Skeletal muscle satellite cell (primary cell): Measurements from ENCODE around the gene LUZP2.

Experiments used
- H3K27me3 ChIP-seq: 2 replicates; pipeline ENCODE4 v1.7.0; 2013; ENCODE audit warnings: low read length; ENCODE audit not compliant: control insufficient read depth, insufficient read depth
- H3K36me3 ChIP-seq: 2 replicates; pipeline ENCODE4 v1.7.0; 2013; ENCODE audit warnings: mild to moderate bottlenecking, control low read depth, low read length; ENCODE audit not compliant: insufficient read depth
- H3K4me1 ChIP-seq: 2 replicates; pipeline ENCODE4 v1.7.0; 2013; ENCODE audit warnings: low read length; ENCODE audit not compliant: control insufficient read depth, insufficient read depth
- H3K4me2 ChIP-seq: 2 replicates; pipeline ENCODE4 v1.7.0; 2013; ENCODE audit warnings: mild to moderate bottlenecking, low read length
- H3K4me3 ChIP-seq: 2 replicates; pipeline ENCODE4 v1.7.0; 2013; ENCODE audit warnings: low read length
- H3K9ac ChIP-seq: 2 replicates; pipeline ENCODE4 v1.7.0; 2013; ENCODE audit warnings: mild to moderate bottlenecking, low read depth, low read length, moderate library complexity
- H3K9me3 ChIP-seq: replicated peaks from 2 replicates; pipeline ENCODE4 v1.7.0; 2013; ENCODE audit warnings: mild to moderate bottlenecking, control low read depth, low read length

The LUZP2 gene

GRCh38 chr11:24685821-24686220, 189.0 kb downstream of the LUZP2 start:
- no peak overlapping the region for H3K4me3 ChIP-seq
- H3K27me3 ChIP-seq = no peaks in the 10 kb centered on the region
- H3K4me2 ChIP-seq = no peak overlapping the region
- H3K4me1 ChIP-seq = no peaks in the 10 kb centered on the region
- no peaks in the 10 kb centered on the region for H3K36me3 ChIP-seq
- H3K9me3 ChIP-seq = no peaks in the 10 kb centered on the region
- H3K9ac ChIP-seq = no peak overlapping the region

- Histone ChIP-seq H3K27me3 (no peaks in the 10 kb centered on the region), H3K4me3 (no peak overlapping the region), H3K36me3 (no peaks in the 10 kb centered on the region), H3K9me3 (no peaks in the 10 kb centered on the region), H3K4me2 (no peak overlapping the region), H3K9ac (no peak overlapping the region), H3K4me1 (no peaks in the 10 kb centered on the region)
Measured at GRCh38 chr11:24687531-24688147, 190.8 kb downstream of the LUZP2 start.

- H3K9me3 ChIP-seq = no peaks in the 10 kb centered on the region
- no peak overlapping the region for H3K9ac ChIP-seq
- H3K4me3 ChIP-seq = no peak overlapping the region
- H3K27me3 ChIP-seq = no peaks in the 10 kb centered on the region
- H3K4me1 ChIP-seq = no peaks in the 10 kb centered on the region
- no peaks in the 10 kb centered on the region for H3K36me3 ChIP-seq
- no peak overlapping the region for H3K4me2 ChIP-seq
Measured at GRCh38 chr11:24688981-24689380, 192.1 kb downstream of the LUZP2 start.

- Histone ChIP-seq H3K4me3 (no peak overlapping the region), H3K4me1 (no peaks in the 10 kb centered on the region), H3K36me3 (no peaks in the 10 kb centered on the region), H3K27me3 (no peaks in the 10 kb centered on the region), H3K9ac (no peak overlapping the region), H3K4me2 (no peak overlapping the region), H3K9me3 (peaks cover 3% of the 10 kb centered on the region)
Measured at GRCh38 chr11:24697522-24698111, 200.8 kb downstream of the LUZP2 start.

GRCh38 chr11:24704716-24705115, 207.9 kb downstream of the LUZP2 start:
- Histone ChIP-seq H3K4me2 (no peak overlapping the region), H3K9me3 (peaks cover 3% of the 10 kb centered on the region), H3K27me3 (no peaks in the 10 kb centered on the region), H3K4me3 (no peak overlapping the region), H3K4me1 (no peaks in the 10 kb centered on the region), H3K9ac (no peak overlapping the region), H3K36me3 (no peaks in the 10 kb centered on the region)

- no peak overlapping the region for H3K4me3 ChIP-seq
- H3K9ac ChIP-seq = no peak overlapping the region
- H3K9me3 ChIP-seq = peaks cover 6% of the 10 kb centered on the region
- no peaks in the 10 kb centered on the region for H3K36me3 ChIP-seq
- H3K4me1 ChIP-seq = no peaks in the 10 kb centered on the region
- no peak overlapping the region for H3K4me2 ChIP-seq
- no peaks in the 10 kb centered on the region for H3K27me3 ChIP-seq
Measured at GRCh38 chr11:24705474-24705873, 208.6 kb downstream of the LUZP2 start.

GRCh38 chr11:24708616-24709015, 211.8 kb downstream of the LUZP2 start:
- H3K9ac ChIP-seq = no peak overlapping the region
- H3K27me3 ChIP-seq = no peaks in the 10 kb centered on the region
- H3K4me2 ChIP-seq = no peak overlapping the region
- peaks cover 8% of the 10 kb centered on the region for H3K9me3 ChIP-seq
- H3K4me1 ChIP-seq = no peaks in the 10 kb centered on the region
- no peak overlapping the region for H3K4me3 ChIP-seq
- no peaks in the 10 kb centered on the region for H3K36me3 ChIP-seq

GRCh38 chr11:24709928-24710565, 213.2 kb downstream of the LUZP2 start:
- peaks cover 8% of the 10 kb centered on the region for H3K9me3 ChIP-seq
- H3K4me3 ChIP-seq = no peak overlapping the region
- H3K36me3 ChIP-seq = no peaks in the 10 kb centered on the region
- no peak overlapping the region for H3K4me2 ChIP-seq
- no peaks in the 10 kb centered on the region for H3K27me3 ChIP-seq
- H3K9ac ChIP-seq = no peak overlapping the region
- H3K4me1 ChIP-seq = no peaks in the 10 kb centered on the region

- Histone ChIP-seq H3K4me1 (no peaks in the 10 kb centered on the region), H3K4me2 (no peak overlapping the region)
Measured at GRCh38 chr11:24714601-24715000, 217.7 kb downstream of the LUZP2 start.

GRCh38 chr11:24716403-24716802, 219.6 kb downstream of the LUZP2 start:
- H3K9me3 ChIP-seq = peaks cover 3% of the 10 kb centered on the region
- H3K4me1 ChIP-seq = no peaks in the 10 kb centered on the region
- no peak overlapping the region for H3K4me3 ChIP-seq
- H3K4me2 ChIP-seq = no peak overlapping the region
- H3K9ac ChIP-seq = no peak overlapping the region
- H3K27me3 ChIP-seq = no peaks in the 10 kb centered on the region
- H3K36me3 ChIP-seq = no peaks in the 10 kb centered on the region

More at GRCh38 chr11:24714601-24715000, 217.7 kb downstream of the LUZP2 start:
- no peak overlapping the region for H3K9ac ChIP-seq
- H3K36me3 ChIP-seq = no peaks in the 10 kb centered on the region
- no peaks in the 10 kb centered on the region for H3K27me3 ChIP-seq
- no peak overlapping the region for H3K4me3 ChIP-seq
- peaks cover 8% of the 10 kb centered on the region for H3K9me3 ChIP-seq

- H3K4me3 ChIP-seq = no peak overlapping the region
- no peak overlapping the region for H3K9ac ChIP-seq
- H3K27me3 ChIP-seq = no peaks in the 10 kb centered on the region
- no peaks in the 10 kb centered on the region for H3K4me1 ChIP-seq
- no peaks in the 10 kb centered on the region for H3K36me3 ChIP-seq
- H3K4me2 ChIP-seq = no peak overlapping the region
- H3K9me3 ChIP-seq = no peaks in the 10 kb centered on the region
Measured at GRCh38 chr11:24723231-24723630, 226.4 kb downstream of the LUZP2 start.

GRCh38 chr11:24731554-24731953, 234.7 kb downstream of the LUZP2 start:
- Histone ChIP-seq H3K4me2 (no peak overlapping the region), H3K27me3 (no peaks in the 10 kb centered on the region), H3K9me3 (no peaks in the 10 kb centered on the region), H3K4me3 (no peak overlapping the region), H3K4me1 (no peaks in the 10 kb centered on the region), H3K9ac (no peak overlapping the region), H3K36me3 (no peaks in the 10 kb centered on the region)
